Measurements from ENCODE around the gene PUS1.
"Not testable (repeated sequence)": the region's sequence is repeated elsewhere in the genome, so short reads cannot be mapped to it uniquely, and the experiment has no call there.

Gene PUS1

DNA sequence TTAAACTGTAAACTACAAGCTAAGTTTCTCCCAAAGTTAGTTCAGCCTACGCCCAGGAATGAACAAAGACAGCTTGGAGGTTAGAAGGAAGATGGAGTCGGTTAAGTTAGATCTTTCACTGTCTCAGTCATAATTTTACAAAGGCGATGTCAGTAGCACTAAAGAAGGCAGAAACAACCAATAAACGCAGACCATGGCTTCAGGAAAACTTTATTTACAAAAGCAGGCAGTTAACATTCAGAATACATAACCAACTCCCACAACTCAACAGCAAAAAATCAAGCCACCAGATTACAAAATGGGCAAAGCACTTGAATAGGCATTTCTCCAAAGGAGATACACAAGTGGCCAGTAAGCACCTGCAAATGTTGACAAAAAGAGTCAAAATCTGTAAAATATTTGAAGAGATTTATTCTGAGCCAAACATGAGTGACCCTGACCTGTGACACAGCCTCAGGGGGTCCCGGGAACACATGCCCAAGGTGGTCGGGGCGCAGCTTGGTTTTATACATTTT is 43.5 kb upstream of the PUS1 start:
- H2AFZ ChIP-seq (ENCODE audit: low read length) = no peak overlapping the region
- no peak overlapping the region for H3K9ac ChIP-seq (ENCODE audit: low read depth, low read length, poor library complexity, severe bottlenecking)
- no peaks in the 10 kb centered on the region for H3F3A ChIP-seq (ENCODE audit: low read depth)
- H4K20me1 ChIP-seq (ENCODE audit: insufficient read depth, low read length, poor library complexity, severe bottlenecking) = no peaks in the 10 kb centered on the region
- no peaks in the 10 kb centered on the region for H3K4me1 ChIP-seq (ENCODE audit: insufficient read depth, low read length, poor library complexity, severe bottlenecking)
- H3K9me3 ChIP-seq (ENCODE audit: insufficient read depth, low read depth, low read length) = peaks cover 5% of the 10 kb centered on the region; the same call in 1 of the 2 replicates
- no peaks in the 10 kb centered on the region for H3K27me3 ChIP-seq (ENCODE audit: insufficient read depth, low read length, poor library complexity, severe bottlenecking)
- TF ChIP-seq EZH2phosphoT487 (IDR thresholded peaks at IDR 0.05; ENCODE audit: borderline replicate concordance) (no peak), CTCF (conservative IDR thresholded peaks at IDR 0.05; ENCODE audit: low read length) (no peak)
- no peaks in the 10 kb centered on the region for H3K36me3 ChIP-seq (ENCODE audit: insufficient read depth, low read length)
- H3K4me2 ChIP-seq (ENCODE audit: low read depth, low read length, poor library complexity, severe bottlenecking) = no peak overlapping the region
- H3K9me2 ChIP-seq (replicated peaks; ENCODE audit: low read depth, low read length) = no peaks in the 10 kb centered on the region
- H3K79me2 ChIP-seq (ENCODE audit: insufficient read depth, low read length) = no peaks in the 10 kb centered on the region
- H3K4me3 ChIP-seq (ENCODE audit: low read length, poor library complexity, severe bottlenecking) = no peak overlapping the region

DNA sequence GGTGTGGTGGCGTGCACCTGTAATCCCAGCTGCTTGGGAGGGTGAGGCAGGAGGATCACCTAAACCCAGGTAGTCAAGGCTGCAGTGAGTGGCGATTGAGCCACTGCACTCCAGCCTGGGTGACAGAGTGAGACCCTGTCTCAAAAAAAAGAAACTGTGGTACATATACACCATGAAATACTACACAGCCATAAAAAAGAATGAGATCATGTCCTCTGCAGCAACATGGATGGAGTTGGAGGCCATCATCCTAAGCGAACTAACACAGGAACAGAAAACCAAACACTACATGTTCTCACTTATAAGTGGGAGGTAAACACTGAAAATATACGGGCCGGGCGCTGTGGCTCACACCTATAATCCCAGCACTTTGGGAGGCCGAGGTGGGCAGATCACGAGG is 37.4 kb upstream of the PUS1 start:
- not testable (repeated sequence) for H3K9me2 ChIP-seq (replicated peaks; ENCODE audit: low read depth, low read length); H3K27me3 ChIP-seq (ENCODE audit: insufficient read depth, low read length, poor library complexity, severe bottlenecking); H3K4me3 ChIP-seq (ENCODE audit: low read length, poor library complexity, severe bottlenecking); H3F3A ChIP-seq (ENCODE audit: low read depth); H3K36me3 ChIP-seq (ENCODE audit: insufficient read depth, low read length); H3K4me2 ChIP-seq (ENCODE audit: low read depth, low read length, poor library complexity, severe bottlenecking); H2AFZ ChIP-seq (ENCODE audit: low read length); H3K9ac ChIP-seq (ENCODE audit: low read depth, low read length, poor library complexity, severe bottlenecking); H3K9me3 ChIP-seq (ENCODE audit: insufficient read depth, low read depth, low read length)
- Histone ChIP-seq H3K79me2 (ENCODE audit: insufficient read depth, low read length) (peaks cover 19% of the 10 kb centered on the region), H3K4me1 (ENCODE audit: insufficient read depth, low read length, poor library complexity, severe bottlenecking) (peaks cover 15% of the 10 kb centered on the region), H4K20me1 (ENCODE audit: insufficient read depth, low read length, poor library complexity, severe bottlenecking) (peaks cover 16% of the 10 kb centered on the region)

- H3K27me3 ChIP-seq (ENCODE audit: insufficient read depth, low read length, poor library complexity, severe bottlenecking) = no peaks in the 10 kb centered on the region
- H3K79me2 ChIP-seq (ENCODE audit: insufficient read depth, low read length) = peaks cover 28% of the 10 kb centered on the region
- no peaks in the 10 kb centered on the region for H3K36me3 ChIP-seq (ENCODE audit: insufficient read depth, low read length)
- H3F3A ChIP-seq (ENCODE audit: low read depth) = no peaks in the 10 kb centered on the region; the same call in 1 of the 2 replicates
- H3K4me1 ChIP-seq (ENCODE audit: insufficient read depth, low read length, poor library complexity, severe bottlenecking) = peaks cover 18% of the 10 kb centered on the region
- H3K9ac ChIP-seq (ENCODE audit: low read depth, low read length, poor library complexity, severe bottlenecking) = no peak overlapping the region
- no peak overlapping the region for H2AFZ ChIP-seq (ENCODE audit: low read length)
- no peak overlapping the region for H3K4me2 ChIP-seq (ENCODE audit: low read depth, low read length, poor library complexity, severe bottlenecking)
- H4K20me1 ChIP-seq (ENCODE audit: insufficient read depth, low read length, poor library complexity, severe bottlenecking) = peaks cover 26% of the 10 kb centered on the region
- H3K9me2 ChIP-seq (replicated peaks; ENCODE audit: low read depth, low read length) = no peaks in the 10 kb centered on the region
- H3K4me3 ChIP-seq (ENCODE audit: low read length, poor library complexity, severe bottlenecking) = no peak overlapping the region
- no peaks in the 10 kb centered on the region for H3K9me3 ChIP-seq (ENCODE audit: insufficient read depth, low read depth, low read length)
- TF ChIP-seq CTCF (conservative IDR thresholded peaks at IDR 0.05; ENCODE audit: low read length) (no peak), EZH2phosphoT487 (IDR thresholded peaks at IDR 0.05; ENCODE audit: borderline replicate concordance) (no peak)
Measured at GRCh38 chr12:131892711-131893604, 36.1 kb upstream of the PUS1 start.

Data from Loucy (cell line).